Measurements from ENCODE around the gene PDE3B.
"Not testable (repeated sequence)": the region's sequence is repeated elsewhere in the genome, so short reads cannot be mapped to it uniquely, and the experiment has no call there.

Gene PDE3B

DNA sequence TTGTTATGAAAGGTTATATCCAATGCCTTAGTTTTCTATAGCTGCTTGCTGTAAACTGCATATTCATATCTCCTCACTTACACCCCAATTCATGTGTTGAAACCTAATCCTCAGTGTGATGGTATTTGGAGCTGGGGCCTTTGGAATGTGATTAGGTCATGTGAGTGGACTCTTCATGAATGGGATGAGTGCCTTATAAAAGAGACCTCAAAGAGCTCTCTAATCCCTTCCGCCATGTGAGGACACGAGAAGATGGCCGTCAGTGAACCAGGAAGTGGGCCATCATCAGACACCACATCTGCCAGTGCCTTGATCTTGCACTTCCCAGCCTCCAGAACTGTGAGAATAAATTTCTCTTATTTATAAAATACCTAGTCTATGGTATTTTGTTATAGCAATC, 169.2 kb downstream of the PDE3B start:
- DNase-seq (ENCODE audit: low spot score) = no peak

DNA sequence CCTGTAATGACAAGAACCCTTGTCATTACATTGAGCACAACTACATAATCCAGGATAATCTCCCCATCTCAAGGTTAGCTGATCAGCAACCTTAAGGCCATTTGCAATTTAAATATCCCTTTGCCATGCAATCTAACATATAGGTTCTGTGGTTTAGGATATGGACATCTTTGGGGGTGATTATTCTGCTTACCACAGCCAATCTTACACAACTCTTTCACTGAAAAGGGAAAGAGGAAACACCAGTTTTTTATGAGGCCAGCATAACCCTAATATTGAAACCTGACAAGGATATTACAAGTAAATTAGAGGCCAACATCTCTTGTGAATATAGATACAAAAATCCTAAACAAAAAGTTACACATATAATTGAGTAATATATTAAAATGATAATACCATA, 169.9 kb downstream of the PDE3B start:
- DNase-seq (ENCODE audit: low spot score) = no peak

DNA sequence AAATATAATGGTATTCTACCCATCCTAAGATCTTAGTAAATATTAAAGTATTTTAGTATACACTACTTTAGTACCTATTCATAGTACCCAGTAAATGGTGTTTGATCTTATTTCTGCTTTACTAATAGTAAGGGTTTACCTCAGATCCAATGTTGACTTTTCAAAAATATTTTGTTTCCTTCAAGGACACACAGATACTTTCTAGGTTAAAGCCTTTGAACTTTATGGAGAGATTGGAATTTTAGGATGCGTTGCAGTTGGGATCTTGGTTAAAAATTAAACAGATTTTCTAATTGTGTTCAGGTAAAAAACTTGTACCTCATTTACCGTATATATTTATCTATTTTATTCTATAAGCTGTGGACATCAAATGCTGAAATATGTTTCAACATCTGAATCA, 175.2 kb downstream of the PDE3B start:
- no peak for DNase-seq (ENCODE audit: low spot score)

DNA sequence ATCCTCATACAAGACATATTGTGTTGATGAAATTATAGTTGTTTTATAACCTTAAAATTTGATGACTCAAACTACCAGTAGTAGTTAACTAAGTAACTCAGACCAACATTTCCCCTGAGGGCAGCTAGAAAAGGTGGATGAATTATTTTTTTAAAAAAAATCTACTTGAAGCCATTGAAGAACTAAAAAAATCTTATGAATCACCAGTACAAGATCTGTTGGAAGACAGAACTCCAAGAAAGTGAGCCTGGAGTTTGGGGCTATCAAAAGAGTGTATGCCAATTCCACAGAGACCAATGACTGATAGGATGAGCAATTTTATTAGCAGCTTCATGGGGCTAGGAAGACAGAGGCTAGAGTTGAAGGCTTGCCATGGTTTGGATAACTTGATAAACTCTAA, 176.0 kb downstream of the PDE3B start:
- no peak for DNase-seq (ENCODE audit: low spot score)

DNA sequence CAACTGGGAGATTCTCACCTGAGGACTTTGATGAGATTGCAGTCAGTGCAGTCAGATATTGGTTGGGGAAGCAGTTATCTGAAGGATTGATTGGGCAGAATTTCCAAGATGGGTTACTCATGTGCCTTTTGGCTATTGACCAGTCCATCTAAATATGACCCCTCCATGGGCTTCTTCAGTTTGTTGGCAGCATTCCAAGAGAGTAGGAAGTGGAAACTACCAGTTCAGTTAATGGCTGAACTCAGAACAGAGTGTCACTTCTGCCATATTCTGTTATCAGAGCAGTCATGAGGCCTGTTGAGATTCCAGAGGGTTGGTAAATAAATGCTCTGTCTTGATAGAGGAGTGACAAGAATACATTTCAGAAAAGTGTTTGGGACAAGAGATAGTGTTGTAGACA, 177.4 kb downstream of the PDE3B start:
- DNase-seq (ENCODE audit: low spot score) = no peak

DNA sequence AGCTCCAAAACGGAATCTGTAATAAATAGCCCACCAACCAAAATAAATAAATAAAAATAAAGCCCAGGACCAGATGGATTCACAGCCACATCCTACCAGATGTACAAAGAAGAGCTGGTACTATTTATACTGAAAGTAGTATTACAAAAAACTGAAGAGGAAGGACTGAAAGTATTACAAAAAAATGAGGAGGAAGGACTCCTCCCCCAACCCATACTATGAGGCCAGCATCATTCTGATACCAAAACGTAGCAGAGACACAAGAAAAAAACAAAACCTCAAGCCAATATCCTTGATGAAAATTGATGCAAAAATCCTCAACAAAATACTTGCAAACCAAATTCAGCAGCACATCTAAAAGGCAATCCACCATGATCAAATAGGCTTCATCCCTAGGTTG, 183.0 kb downstream of the PDE3B start:
- no peak for DNase-seq (ENCODE audit: low spot score)

DNA sequence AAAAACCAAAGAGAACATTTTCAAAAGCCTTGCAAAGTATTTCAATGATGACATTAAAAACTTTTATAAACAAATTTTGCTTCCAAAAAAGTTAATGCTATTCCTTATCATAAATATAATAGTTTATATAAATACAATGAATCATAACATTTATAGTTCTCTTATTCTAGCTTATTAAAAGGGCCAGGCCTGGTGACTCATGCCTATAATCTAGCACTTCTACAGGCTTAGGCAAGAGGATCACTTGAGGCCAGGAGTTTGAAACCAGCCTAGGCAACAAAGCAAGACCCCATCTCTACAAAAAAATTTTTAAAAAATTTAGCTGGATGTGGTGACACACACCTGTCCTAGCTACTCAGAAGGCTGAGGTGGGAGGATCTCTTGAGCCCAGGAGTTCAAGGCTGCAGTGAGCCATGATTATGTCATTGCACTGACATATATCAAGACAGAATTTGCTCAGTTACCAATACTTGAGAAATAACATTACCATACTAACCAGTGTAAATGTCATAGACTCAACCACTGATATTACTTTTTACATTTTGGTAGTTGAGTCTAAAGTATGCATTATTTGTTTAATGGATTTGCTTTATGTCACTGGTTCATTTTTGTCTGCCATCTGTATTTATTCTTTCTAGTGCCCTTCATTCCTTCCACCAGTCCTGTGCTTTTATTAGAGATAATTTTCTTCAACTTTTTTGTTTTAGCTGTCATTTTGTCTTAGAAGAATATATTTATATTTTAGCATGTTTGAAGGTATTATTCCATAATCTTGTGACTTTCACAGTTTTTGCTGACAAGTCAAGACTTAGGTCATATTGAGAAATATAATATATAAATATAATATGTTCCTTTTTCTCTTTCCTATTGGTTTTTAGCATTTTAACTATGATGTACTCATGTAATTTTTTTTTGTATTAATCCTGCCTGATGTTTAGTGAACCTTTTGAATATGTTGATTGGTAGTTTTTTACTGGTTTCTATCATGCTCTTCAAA, 192.2 kb downstream of the PDE3B start:
- DNase-seq (ENCODE audit: low spot score) = no peak

DNA sequence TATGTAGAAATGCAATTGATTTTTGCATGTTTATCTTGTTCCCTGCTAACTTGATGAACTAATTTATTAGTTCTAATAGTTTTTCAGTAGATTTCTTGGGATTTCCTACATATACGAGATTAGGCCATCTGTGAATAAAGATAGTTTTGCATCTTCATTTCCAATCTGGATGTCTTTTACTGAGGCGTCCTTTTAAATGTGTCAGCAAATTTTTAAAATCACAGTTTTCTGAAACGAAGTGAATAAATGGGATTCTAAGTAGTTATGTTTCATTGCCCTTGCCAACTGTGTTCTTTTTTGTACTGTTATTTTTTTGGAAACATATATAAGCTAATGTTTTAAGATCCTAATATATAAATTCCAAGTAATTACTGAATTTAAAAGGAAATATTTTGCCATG, 198.4 kb downstream of the PDE3B start:
- no peak for DNase-seq (ENCODE audit: low spot score)

DNA sequence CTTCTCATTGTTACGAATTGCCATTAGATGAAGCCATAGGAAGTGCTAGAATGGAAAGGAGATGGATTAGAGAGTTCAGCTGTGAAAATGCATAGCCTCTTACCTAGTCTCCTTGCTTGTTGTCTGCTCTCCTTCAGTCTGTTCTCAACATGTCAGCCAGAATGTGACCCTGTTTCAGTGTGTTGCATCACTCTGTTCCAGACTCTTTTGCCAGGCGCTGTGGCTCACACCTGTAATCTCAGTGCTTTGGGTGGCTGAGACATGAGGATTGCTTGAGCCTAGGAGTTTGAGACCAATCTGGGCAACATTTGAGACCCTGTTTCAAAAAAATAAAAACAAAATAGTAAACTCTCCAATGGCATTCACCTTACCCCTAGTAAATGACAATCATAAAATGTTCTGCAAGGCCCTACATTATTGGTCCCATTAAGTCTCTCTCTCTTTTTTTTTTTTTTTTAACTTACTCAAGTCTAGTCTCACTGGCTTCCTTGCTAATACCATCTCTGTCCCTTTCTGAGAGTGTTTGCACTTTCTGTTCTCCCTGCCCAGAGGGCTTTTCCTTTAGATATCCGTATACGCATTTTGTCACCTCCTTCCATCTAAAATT, 209.1 kb downstream of the PDE3B start:
- no peak for DNase-seq (ENCODE audit: low spot score)

DNA sequence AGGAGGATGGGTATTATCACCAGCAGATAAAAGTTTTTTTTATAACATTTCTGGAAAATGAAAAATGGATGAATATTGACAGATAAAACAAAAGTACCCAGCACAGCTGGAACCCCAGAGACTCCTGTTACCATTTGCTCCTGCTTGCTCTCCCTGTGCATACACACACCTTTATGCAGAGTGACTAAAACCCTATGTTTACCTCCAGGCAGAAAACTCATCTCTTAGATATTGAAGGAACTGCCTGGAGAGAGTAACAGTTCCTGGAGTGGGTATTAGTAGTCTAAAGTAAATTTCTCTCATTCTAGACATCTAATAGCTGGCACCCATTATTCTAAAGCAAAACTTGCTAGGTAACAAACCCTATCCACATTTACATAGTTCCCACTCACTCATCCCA, 210.5 kb downstream of the PDE3B start:
- DNase-seq (ENCODE audit: low spot score) = no peak

DNA sequence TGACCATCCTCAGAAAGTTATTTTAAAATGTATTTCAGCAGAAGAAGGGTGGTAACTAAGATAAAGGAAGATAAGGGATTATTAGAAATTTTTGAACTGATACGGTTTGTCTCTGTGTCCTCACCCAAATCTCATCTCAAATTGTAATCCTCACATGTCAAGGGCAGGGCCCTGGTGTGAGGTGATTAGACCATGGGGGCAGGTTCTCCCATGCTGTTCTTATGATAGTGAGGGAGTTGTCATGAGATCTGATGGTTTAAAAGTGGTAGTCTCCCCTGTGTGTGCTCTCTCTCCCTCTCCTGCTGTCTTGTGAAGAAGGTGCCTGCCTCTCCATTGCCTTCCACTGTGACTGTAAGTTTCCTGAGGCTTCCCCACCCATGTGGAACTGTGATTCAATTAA, 212.3 kb downstream of the PDE3B start:
- DNase-seq (ENCODE audit: low spot score) = no peak

DNA sequence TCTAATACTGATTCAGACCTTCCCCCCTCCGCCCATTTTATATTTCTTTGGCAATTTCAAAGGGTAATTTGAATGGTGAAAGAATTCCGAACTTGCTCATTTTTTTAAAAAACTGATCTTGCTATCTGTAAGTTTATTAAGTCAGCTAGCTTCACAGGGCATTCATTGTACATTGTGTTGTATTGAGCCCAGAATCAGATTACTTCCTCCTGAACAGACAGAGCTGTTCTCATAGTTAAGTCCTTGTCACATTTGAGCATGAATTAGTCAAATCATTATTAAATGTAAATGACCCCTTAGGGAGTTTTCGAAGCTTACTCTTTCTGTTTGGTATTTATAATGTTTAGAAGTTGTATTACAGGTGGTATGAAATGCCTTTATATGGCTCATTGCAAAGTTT, 214.0 kb downstream of the PDE3B start:
- no peak for DNase-seq (ENCODE audit: low spot score)

DNA sequence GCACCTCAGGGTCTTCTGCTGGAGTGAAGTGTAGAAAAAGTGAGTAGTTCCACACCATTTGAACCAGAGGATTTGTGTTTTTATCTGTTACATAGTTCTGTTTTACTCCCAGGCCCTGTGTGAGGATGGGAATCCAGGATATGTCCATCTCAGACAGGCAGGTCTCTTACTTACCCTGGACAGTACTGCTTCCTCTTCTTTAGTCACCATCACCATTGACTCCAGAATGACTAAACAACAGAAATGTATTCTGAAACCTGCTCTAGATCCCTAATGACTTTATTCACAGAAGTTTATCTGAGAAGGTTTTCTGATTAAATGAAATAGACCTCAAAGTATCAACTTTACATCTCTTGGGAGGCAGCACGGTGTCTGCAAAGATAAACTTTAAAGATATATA, 214.8 kb downstream of the PDE3B start:
- DNase-seq (ENCODE audit: low spot score) = no peak

DNA sequence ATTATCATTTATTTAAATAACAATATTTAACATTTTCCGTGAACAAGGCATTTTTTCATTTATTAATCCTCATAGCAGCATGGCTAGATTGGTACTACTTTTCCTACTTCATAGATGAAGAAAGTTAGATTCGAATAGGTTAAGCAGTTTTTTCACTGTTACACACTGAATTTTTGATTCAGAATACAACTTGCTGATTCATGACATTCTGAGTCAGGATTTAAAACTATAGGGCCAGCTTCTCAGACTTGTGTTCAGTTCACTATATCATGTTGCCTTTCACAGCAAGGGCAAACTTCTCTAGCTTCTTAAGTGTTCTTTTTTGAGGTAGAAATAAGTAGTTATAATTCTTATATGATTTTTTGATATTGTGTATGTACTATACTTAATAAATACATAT, 216.9 kb downstream of the PDE3B start:
- no peak for DNase-seq (ENCODE audit: low spot score)

DNA sequence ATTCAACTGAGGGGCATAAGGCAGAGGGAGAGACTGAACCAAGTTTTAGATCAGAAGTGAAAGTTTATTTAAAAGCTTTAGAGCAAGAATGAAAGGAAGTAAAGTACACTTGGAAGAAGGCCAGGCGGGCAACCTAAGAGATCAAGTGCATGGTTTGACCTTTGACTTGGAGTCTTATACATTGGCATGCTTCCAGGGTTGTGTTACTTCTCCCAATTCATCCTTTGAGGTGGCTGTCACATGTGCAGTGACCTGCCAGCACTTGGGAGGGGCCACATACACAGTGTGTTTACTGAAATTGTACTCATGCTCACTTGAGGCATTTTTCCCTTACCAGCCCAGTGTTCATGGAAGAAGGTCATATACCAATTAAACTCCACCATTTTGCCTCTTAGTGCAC, 218.1 kb downstream of the PDE3B start:
- no peak for DNase-seq (ENCODE audit: low spot score)

DNA sequence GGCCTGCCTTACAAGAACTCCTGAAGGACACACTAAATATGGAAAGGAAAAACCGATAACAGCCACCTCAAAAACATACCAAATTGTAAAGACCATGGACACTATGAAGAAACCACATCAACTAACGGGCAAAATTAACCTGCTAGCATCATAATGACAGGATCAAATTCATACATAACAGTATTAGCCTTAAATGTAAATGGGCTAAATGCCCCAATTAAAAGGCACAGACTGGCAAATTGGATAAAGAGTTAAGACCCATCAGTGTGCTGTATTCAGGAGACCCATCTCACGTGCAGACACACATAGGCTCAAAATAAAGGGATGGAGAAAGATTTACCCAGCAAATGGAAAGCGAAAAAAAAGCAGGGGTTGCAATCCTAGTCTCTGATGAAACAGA, 220.2 kb downstream of the PDE3B start:
- DNase-seq (ENCODE audit: low spot score) = not testable (repeated sequence)

DNA sequence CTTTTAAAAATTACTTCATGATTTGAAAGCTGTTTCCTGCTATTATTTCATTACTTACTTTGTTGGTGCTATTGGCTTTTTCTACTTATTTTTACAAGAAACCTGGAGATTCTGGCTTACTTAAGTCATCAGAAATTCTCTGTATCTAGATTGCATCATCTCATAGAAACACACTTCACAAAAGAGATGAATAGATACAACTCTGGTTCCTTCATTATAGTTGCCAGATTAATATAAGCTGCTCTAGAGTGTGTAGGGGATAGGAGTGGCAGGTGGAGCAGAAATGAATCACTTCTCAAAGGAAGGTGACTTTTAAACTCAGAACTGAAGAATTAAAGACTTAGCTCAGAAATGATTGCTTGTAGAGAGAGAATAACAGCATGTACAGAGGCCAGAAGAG, 228.4 kb downstream of the PDE3B start:
- no peak for DNase-seq (ENCODE audit: low spot score)

DNA sequence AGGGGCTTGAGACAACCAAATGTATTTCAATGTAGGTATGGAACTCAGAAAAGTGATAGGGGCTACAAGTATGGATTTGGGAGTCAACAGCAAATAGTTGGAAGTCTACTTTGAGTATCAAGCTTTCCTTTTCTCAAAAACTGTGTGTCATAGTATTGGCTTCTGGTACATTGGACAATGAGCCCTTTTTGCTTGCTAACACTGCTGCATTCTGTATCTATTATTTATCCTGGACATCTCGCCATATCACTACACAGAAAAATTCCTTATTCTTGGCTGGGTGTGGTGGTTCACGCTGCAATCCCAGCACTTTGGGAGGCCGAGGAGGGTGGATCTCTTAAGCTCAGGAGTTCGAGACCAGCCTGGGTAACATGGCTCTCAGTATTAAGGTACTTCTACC, 230.0 kb downstream of the PDE3B start:
- DNase-seq (ENCODE audit: low spot score) = no peak

DNA sequence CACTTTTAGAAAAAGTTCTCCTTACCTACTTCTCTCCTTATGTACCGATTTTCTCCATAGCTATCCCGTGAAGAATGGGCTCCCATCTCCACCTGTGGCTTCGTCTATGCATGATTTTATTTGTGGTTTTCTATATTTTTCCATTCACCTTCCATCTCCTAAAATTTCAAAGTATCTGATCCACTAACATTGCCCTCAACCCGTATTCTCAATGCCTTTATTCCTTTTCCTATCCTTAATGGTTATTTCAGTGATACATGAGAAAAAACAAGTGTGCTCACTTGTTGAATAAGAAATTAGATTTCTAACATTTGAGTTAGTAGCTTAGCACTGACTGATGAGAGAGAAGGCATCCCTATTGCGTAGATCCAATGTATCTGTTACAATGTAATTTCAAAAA, 231.6 kb downstream of the PDE3B start:
- DNase-seq (ENCODE audit: low spot score) = no peak

DNA sequence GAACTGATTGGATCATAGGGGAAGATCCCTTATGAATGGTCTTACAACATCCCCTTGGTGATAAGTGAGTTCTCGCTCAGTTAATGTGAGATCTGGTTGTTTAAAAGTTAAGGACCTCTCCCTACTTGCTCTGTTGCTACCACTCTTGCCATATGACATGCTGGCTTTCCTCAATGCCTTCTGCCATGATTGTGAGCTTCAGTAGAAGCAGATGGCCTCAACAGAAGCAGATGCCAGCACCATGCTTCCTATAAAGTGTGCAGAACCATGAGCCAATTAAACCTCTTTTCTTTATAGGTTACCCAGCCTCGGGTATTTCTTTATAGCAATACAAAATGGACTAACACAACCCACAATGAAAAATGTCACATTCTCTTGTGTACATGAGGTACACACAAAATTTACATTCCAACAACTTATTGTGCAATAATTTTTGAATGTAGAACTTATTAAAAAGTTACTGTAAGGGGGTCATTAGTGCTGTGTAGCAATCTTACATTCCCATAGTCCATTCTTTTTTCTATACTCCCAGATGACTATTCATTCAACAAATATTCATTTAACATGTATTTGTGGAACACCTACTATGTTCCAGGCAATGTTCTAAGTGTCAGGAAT, 238.1 kb downstream of the PDE3B start:
- no peak for DNase-seq (ENCODE audit: low spot score)

DNA sequence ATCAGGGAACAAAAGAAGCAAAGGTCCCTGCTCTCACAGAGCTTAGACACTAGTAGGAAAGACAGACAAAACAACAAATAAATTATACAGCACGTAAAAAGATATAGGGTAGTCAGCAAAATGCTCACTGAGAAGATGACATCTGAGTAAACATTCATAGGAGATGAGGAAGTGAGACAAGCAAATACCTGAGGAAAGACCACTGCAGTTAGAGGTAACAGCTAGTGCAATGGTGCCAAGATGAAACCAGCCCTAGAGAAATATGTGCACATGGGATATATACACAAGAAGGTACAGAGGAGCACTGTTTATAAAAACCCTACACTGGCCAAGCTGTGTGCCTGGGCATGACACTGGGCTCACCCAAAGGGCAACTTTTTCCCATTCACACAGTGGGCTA, 238.6 kb downstream of the PDE3B start:
- DNase-seq (ENCODE audit: low spot score) = no peak

DNA sequence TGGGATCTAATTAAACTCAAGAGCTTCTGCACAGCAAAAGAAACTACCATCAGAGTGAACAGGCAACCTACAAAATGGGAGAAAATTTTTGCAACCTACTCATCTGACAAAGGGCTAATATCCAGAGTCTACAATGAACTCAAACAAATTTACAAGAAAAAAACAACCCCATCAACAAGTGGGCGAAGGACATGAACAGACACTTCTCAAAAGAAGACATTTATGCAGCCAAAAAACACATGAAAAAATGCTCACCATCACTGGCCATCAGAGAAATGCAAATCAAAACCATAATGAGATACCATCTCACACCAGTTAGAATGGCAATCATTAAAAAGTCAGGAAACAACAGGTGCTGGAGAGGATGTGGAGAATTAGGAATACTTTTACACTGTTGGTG, 240.1 kb downstream of the PDE3B start:
- not testable (repeated sequence) for DNase-seq (ENCODE audit: low spot score)

DNA sequence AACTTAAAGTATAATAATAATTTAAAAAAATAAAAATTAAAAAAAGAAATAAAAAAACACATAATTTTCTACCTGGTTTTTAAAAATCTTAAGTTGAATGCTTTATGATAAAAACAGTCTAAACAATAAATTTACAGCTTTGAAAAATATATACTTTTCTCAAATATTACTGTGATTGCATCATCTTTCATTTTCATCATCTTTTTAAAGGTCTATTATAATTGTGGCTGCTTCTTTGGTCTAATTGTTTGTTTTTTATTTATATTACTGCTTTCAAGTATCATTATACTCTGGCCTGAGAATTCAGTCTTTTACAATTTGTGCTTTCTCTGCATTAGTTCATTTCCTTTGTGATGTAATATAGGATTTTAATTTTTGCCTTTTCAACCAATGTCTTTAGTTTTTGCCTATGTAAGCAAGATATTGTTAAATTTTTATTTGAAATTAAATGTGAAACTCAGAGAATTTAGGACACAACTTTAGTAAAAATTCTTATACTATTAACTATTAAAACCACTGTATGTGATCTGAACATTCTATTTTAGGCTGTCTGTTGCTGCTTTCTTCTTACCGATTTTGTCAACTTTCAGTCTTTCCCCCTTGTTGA, 241.2 kb downstream of the PDE3B start:
- DNase-seq (ENCODE audit: low spot score) = no peak
